ENCODE results near the gene SNX8. TPM values are rescaled to one million over a fixed set of nuclear protein-coding genes. Genes with fewer than 3 reads are reported as not detected.

The SNX8 gene
- total and polyA plus RNA-seq, 2 of the 8 experiments (the other 6 are each of a cell fraction or from before 2014, with no cell fraction given) = 46.2 to 70.8 TPM

- Histone ChIP-seq H4K5ac (ENCODE audit: insufficient read length, low read depth, low read length) (no peak overlapping the region), H3K27me3 (replicated peaks in 1 of 4; ENCODE audit: control insufficient read depth in 3 of 4, extremely low read depth in 1 of 4, insufficient read depth in 3 of 4, low read length in 3 of 4) (no peaks in the 10 kb centered on the region), H3K9me3 (ENCODE audit: insufficient read depth in 2 of 2, low read depth in 1 of 2, low read length in 1 of 2) (no peaks in the 10 kb centered on the region), H3K23me2 (ENCODE audit: low read depth, low read length) (peaks cover 8% of the 10 kb centered on the region; the same call in 1 of the 2 replicates), H2BK5ac (ENCODE audit: low read depth, low read length) (no peak overlapping the region), H2BK20ac (ENCODE audit: low read length) (no peak overlapping the region), H2BK15ac (ENCODE audit: low read length) (no peak overlapping the region), H3K4ac (replicated peaks; ENCODE audit: insufficient read length, low read depth, low read length) (no peak overlapping the region), H3K4me2 (ENCODE audit: insufficient read depth in 1 of 2, low read depth in 2 of 2, low read length in 2 of 2) (no peak overlapping the region), H3K27ac (ENCODE audit: low read depth, low read length) (no peak overlapping the region), H3K18ac (ENCODE audit: extremely low read depth, low read length) (no peak overlapping the region), H3K14ac (ENCODE audit: insufficient read length) (no peak overlapping the region), H4K8ac (ENCODE audit: extremely low read depth, insufficient read depth, low read length) (no peak overlapping the region), H3K79me1 (ENCODE audit: low read depth, low read length) (peaks cover 17% of the 10 kb centered on the region), H3K9ac (replicated peaks in 1 of 4; ENCODE audit: extremely low read depth in 1 of 4, low read depth in 3 of 4, low read length in 3 of 4) (no peak overlapping the region), H2AFZ (ENCODE audit: low read length) (no peak overlapping the region), H3K23ac (ENCODE audit: insufficient read length) (no peak overlapping the region), H3K4me3 (ENCODE audit: extremely low read depth in 1 of 4, insufficient read depth in 2 of 4, low read depth in 3 of 4, low read length in 4 of 4) (no peak overlapping the region), H4K91ac (replicated peaks; ENCODE audit: insufficient read length, low read length) (no peak overlapping the region), H3K36me3 (ENCODE audit: control insufficient read depth in 2 of 4, insufficient read depth in 4 of 4, low read length in 3 of 4) (peaks cover 4 to 25% (median 17%) of the 10 kb centered on the region in 4 experiments; a peak in 4 of 8 replicates), H3K79me2 (ENCODE audit: control insufficient read depth in 1 of 2, insufficient read depth in 2 of 2, low read length in 2 of 2) (peaks cover 8 to 55% of the 10 kb centered on the region in 2 experiments), H2BK12ac (ENCODE audit: low read depth, low read length) (no peak overlapping the region), H3K4me1 (replicated peaks in 1 of 4; ENCODE audit: control insufficient read depth in 3 of 4, insufficient read depth in 4 of 4, low read length in 3 of 4) (peaks cover 0 to 2% (median 0%) of the 10 kb centered on the region in 4 experiments; a peak in 2 of 7 replicates), H3K56ac (replicated peaks; ENCODE audit: insufficient read length, low read depth, low read length) (no peak overlapping the region), H4K20me1 (replicated peaks in 1 of 2; ENCODE audit: control insufficient read depth in 1 of 2, insufficient read depth in 2 of 2, low read length in 2 of 2) (peaks cover 6 to 15% of the 10 kb centered on the region in 2 experiments), H2AK5ac (ENCODE audit: low read depth, low read length) (no peak overlapping the region), H2BK120ac (replicated peaks; ENCODE audit: low read depth, low read length) (no peak overlapping the region)
- no peak for TF ChIP-seq TAF1 (IDR thresholded peaks at IDR 0.05; ENCODE audit: low read depth, low read length)
- TF ChIP-seq SP1 (IDR thresholded peaks at IDR 0.05; ENCODE audit: low read depth, low read length) = no peak
- TF ChIP-seq POLR2A (IDR thresholded peaks at IDR 0.05; ENCODE audit: control extremely low read depth in 1 of 2, low read depth in 2 of 2, low read length in 2 of 2) = no peak
- no peak for TF ChIP-seq BACH1 (IDR thresholded peaks at IDR 0.05; ENCODE audit: low read length)
- no peak for TF ChIP-seq EZH2 (IDR thresholded peaks at IDR 0.05; ENCODE audit: low read depth, low read length, severe bottlenecking)
- TF ChIP-seq MAX (IDR thresholded peaks at IDR 0.05) = no peak
- no peak for TF ChIP-seq BRCA1 (IDR thresholded peaks at IDR 0.05; ENCODE audit: low read depth, low read length)
- TF ChIP-seq E2F6 (IDR thresholded peaks at IDR 0.05) = no peak
- no peak for TF ChIP-seq TCF12 (IDR thresholded peaks at IDR 0.05; ENCODE audit: low read depth, low read length)
- no peak for TF ChIP-seq BCL11A (IDR thresholded peaks at IDR 0.05; ENCODE audit: low read depth in 2 of 2, low read length in 2 of 2)
- TF ChIP-seq SIN3A (conservative IDR thresholded peaks at IDR 0.05 in 1 of 2, IDR thresholded peaks at IDR 0.05 in 1 of 2; ENCODE audit: low read depth in 1 of 2, low read length in 2 of 2) = no peak
- TF ChIP-seq CTBP2 (IDR thresholded peaks at IDR 0.05; ENCODE audit: borderline replicate concordance, insufficient read depth, insufficient read length, low read length) = no peak
- TF ChIP-seq TAF7 (optimal IDR thresholded peaks at IDR 0.05; ENCODE audit: borderline replicate concordance, low read depth, low read length) = no peak
- POLR2A ChIA-PET (ENCODE audit: partially characterized antibody) = no interaction called here
- CTCF ChIA-PET (ENCODE audit: partially characterized antibody) = interaction anchor here (0.7 to 1.5 kb wide), 3 partner anchors 31 to 119 kb away, joined by 3 read pairs; no protein-coding TSS in a partner anchor
- 94% methylated on average over 8 of the region's 8 CpGs; no CpG with 5 or more reads in 1 of the 2 experiments for WGBS, 2 experiments (ENCODE audit: extremely low coverage in 1 of 2, insufficient coverage in 1 of 2, insufficient read length in 1 of 2, insufficient replicate concordance in 2 of 2, low coverage in 1 of 2, low lambda C conversion rate in 2 of 2, missing lambda C conversion rate in 1 of 2)
- DNase-seq (ENCODE audit: low read depth in 1 of 2, low spot score in 2 of 2) (no peak), FAIRE-seq (no peak)
Observed at GRCh38 chr7:2228921-2229320, 85.3 kb downstream of the SNX8 start.
